T-helper 1 cell treated with Interleukin-12 subunit alpha and Interleukin-12 subunit beta and Interleukin-4 antibody, amounts not matched to agents 30 ng/mL and 1 ng/mL, for 36 hours (primary cell): ENCODE results near the gene CYP2A6. TPM values are rescaled to one million over a fixed set of nuclear protein-coding genes. Genes with fewer than 3 reads are reported as not detected.
"Not testable (repeated sequence)": the region's sequence is repeated elsewhere in the genome, so short reads cannot be mapped to it uniquely, and the experiment has no call there.

Experiments used
- intact Hi-C: fragments of 100-400 bp; cut with micrococcal nuclease; formaldehyde crosslinking; loops from one replicate; pipeline ENCODE4 v1.15.1; 2024
- total RNA-seq: library from RNA; stranded (reverse); gene quantifications from 2 replicates; pipeline ENCODE4 v1.2.3, GENCODE V29; 2022

Gene CYP2A6
- total RNA-seq: not detected in 2 replicates

- intact Hi-C loops: not testable (repeated sequence)
These were observed at the start of gene CYP2A6 for GRCh38 chr19:40850277-40850676. CYP2A6 (minus strand) TSS chr19:40850447; CDS start chr19:40850426, 21 bp downstream.

GRCh38 chr19:40899964-40900363 lies 49.7 kb upstream of the CYP2A6 start:
- intact Hi-C loops: not testable (repeated sequence)

GRCh38 chr19:40896843-40897789 lies 46.9 kb upstream of the CYP2A6 start:
- intact Hi-C loops: not testable (repeated sequence)

DNA sequence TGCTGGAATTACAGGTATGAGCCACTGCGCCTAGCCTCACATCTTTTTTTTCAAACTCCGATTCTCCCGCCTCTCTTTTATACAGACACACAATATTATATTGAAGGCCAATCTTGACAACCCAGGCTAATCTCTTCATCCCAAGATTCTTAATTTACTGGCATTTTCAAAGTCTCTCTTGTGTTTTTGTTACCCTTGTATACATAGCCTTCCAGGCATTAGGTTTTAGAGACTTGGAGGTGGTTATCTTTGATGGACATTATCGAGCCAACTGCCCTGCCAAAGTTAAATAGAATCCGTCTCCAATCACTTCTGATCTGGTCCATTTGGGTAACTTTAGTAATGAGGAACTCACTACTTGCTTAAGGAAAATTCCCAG lies 46.2 kb upstream of the CYP2A6 start:
- intact Hi-C loops: no loop called here

GRCh38 chr19:40893112-40893511 lies 42.9 kb upstream of the CYP2A6 start:
- intact Hi-C loops: no loop called here

- intact Hi-C loops: no loop called here
These were observed 39.1 kb upstream of the CYP2A6 start for GRCh38 chr19:40889366-40889765.

- intact Hi-C loops: no loop called here
These were observed 37.9 kb upstream of the CYP2A6 start for GRCh38 chr19:40888191-40888590.

GRCh38 chr19:40884187-40884931 lies 34.1 kb upstream of the CYP2A6 start:
- intact Hi-C loops: not testable (repeated sequence)

DNA sequence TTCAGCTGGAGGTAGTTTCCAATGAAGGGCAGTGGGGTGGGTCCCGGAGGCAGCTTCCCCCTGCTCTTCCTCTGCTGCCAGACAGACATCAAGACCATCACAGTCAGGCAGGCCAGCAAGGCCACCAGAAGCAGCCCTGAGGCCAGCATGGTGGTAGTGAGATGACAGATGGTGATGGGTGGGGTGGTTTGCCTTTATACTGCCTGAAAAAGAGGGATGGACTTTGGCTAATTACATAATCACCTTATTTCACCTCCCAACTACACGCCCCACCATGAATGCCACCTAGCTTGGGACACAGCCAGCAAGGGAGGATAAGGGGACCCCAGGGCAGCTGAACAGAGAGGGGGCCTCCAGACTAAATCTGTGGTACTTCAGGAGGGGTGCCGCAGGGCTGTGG lies 31.8 kb upstream of the CYP2A6 start, which contains the start of gene CYP2A7:
CYP2A7 (minus strand) TSS at position 170 of the 400 bp plus-strand sequence; CDS start at position 149, 21 bp downstream.
- intact Hi-C loops: not testable (repeated sequence)

- intact Hi-C loops: loop anchor here (10.0 kb wide), 1 partner anchor 95 kb away; no protein-coding TSS in a partner anchor
These were observed 29.1 kb upstream of the CYP2A6 start for GRCh38 chr19:40879349-40879748.

- intact Hi-C loops: loop anchor here (10.0 kb wide), 1 partner anchor 99 kb away; no protein-coding TSS in a partner anchor
These were observed 25.3 kb upstream of the CYP2A6 start for GRCh38 chr19:40875526-40875951.

GRCh38 chr19:40874874-40875273 lies 24.6 kb upstream of the CYP2A6 start:
- intact Hi-C loops: loop anchor here (10.0 kb wide), 1 partner anchor 100 kb away; no protein-coding TSS in a partner anchor

- intact Hi-C loops: loop anchor here (10.0 kb wide), 1 partner anchor 101 kb away; no protein-coding TSS in a partner anchor
These were observed 23.6 kb upstream of the CYP2A6 start for GRCh38 chr19:40873873-40874272.

DNA sequence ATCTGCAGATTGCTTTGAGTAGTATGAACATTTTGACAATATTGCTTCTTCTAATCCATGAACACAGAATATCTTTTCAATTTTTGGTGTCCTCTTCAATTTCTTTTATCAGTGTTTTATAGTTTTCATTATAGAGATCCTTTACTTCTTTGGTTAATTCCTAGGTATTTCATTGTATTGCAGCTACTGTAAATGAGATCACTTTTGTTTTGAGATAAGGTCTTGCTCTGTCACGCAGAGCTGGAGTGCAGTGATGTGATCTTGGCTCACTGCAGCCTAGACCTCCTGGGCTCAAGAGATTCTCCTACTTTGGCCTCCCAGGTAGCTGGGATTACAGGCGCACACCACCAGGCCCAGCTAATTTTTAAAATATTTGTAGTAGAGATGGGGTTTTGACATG lies 22.0 kb upstream of the CYP2A6 start:
- intact Hi-C loops: loop anchor here (10.0 kb wide), 1 partner anchor 103 kb away; no protein-coding TSS in a partner anchor

GRCh38 chr19:40867701-40868100 lies 17.5 kb upstream of the CYP2A6 start:
- intact Hi-C loops: no loop called here

DNA sequence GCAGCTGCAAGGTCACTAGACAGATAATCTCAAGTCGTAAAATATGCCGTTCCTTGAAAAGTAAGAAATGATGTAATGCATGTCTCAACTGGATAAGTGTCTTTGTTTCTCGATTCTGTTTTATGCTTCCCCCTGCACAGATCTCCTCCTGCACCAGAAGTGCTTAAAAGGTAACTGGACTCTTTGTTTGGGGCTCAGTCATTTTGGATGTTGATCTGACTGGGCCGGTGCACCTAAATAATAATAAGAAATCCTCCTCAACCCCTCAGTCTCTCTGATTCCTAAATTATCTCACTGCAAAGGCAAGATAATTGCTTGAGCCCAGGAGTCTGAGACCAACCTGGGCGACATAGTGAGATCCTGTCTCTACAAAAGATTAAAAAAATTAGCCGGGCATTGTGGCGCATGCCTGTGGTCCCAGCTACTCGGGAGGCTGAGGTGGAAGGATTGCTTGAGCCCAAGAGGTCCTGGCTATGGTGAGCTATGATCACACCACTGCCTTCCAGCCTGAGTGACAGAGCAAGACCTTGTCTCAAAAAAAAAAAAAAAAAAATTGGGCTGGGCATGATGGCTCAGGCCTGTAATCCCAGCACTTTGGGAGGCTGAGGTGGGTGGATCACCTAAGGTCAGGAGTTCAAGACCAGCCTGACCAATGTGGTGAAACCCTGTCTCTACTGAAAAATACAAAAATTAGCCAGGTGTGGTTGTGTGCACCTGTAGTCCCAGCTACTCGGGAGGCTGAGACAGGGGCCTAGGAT lies 14.7 kb upstream of the CYP2A6 start:
- intact Hi-C loops: not testable (repeated sequence)

GRCh38 chr19:40862785-40863184 lies 12.5 kb upstream of the CYP2A6 start:
- intact Hi-C loops: no loop called here

DNA sequence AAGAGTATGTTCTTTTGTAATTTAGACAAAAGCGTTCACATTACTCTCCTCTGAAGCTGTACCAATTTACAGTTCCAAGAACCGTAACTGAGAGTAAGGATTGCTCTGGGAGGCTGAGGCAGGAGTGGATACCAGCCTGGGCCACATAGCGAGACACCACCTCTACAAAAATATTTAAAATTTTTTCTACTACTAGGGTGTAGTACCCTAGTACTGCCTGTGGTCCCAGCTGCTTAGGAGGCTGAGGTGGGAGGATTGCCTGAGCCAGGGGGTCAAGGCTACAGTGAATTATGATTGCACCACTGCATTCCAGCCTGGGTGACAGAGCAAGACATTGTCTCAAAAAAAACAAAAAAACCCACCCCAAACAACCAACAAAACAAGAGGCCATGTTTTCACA lies 12.1 kb upstream of the CYP2A6 start:
- intact Hi-C loops: no loop called here

DNA sequence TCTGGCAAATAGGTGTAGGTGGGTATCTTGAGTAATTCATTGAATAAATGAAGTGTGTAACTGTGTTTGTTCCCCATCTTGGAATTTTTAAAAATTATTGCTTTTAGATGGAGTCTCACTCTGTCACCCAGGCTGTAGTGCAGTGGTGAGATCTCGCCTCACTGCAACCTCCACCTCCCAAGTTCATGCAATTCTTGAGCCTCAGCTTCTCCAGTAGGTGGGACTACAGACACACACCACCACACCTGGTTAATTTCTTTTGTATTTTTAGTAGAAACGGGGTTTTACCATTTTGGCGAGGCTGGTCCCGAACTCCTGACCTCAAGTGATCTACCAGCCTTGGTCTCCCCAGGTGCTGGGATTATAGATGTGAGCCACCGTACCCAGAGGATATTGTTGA lies 7.9 kb upstream of the CYP2A6 start:
- intact Hi-C loops: no loop called here

DNA sequence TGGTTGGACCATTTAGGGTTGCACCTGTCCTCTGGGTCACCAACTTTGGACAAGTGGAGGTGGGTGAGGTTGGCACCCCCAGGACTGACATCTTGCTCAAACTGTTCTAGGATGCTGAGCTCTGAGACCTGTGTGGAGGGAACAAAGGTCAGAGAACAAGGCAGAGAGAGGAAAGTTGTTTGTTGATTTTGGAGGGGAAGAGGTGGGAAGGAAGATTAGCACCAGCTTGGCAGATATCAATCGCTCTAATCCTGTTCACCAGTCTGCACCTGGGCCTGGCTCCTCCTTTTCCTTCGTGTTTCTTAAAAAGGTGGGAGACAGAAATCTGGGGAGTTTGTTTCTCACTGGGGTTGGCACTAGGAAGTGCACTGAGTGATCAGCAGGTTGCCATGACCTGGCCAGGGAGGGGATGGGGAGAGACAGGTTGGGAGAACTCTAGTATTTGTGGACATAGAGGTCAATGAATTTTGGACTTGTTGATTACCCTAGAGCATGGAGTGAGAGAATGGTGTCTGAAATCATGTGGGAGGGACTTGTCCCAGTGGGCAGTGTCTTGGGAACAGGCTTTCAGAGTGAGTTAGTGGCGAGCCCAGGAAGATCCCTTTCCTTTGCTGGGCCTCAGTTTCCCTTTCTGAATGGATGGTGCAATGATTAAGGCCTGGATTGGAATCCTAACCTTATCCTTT lies 2.4 kb upstream of the CYP2A6 start:
- intact Hi-C loops: not testable (repeated sequence)
